Breast epithelium (tissue), 4 donors: ENCODE results near the gene CCDC3. TPM values are rescaled to one million over a fixed set of nuclear protein-coding genes. Genes with fewer than 3 reads are reported as not detected.

Experiments used
- DNase-seq, 2 donors: peaks; one replicate each; pipeline ENCODE4 v3.0.0-alpha.2; 2019; ENCODE audit warnings: low spot score in 2 of 2
- H3K27ac ChIP-seq, 2 donors: fragments of 200-600 bp; sonication (generic) in 1 of 2; one replicate each; pipeline ENCODE4 v1.5.1; 2016 to 2019; ENCODE audit warnings: mild to moderate bottlenecking in 1 of 2
- H3K27me3 ChIP-seq, 2 donors: fragments of 200-600 bp; sonication (generic) in 1 of 2; one replicate each; pipeline versions ENCODE4 v1.5.1 to v1.6.0; 2017 to 2019; ENCODE audit warnings: control low read depth in 1 of 2, mild to moderate bottlenecking in 1 of 2
- H3K36me3 ChIP-seq: fragments of 200-600 bp; one replicate; pipeline ENCODE4 v1.5.1; 2019
- H3K4me1 ChIP-seq, 2 donors: fragments of 200-600 bp; sonication (generic); one replicate each; pipeline ENCODE4 v1.5.1; 2016 to 2019; ENCODE audit warnings: control low read depth in 1 of 2
- H3K4me3 ChIP-seq, 3 donors: fragments of 200-600 bp; sonication (generic); 1 replicate in 2 of 3; 2 replicates in 1 of 3; pipeline ENCODE4 v1.5.1; 2016 to 2019; ENCODE audit warnings: mild to moderate bottlenecking in 3 of 3, moderate library complexity in 2 of 3
- H3K9me3 ChIP-seq, 2 donors: fragments of 200-600 bp; sonication (generic) in 1 of 2; one replicate each; pipeline ENCODE4 v1.5.1; 2016 to 2019; ENCODE audit warnings: control low read depth in 1 of 2
- CTCF ChIP-seq, 3 donors: fragments of 450-650 bp; IDR thresholded peaks; one replicate each; pipeline ENCODE4 v1.5.1; 2016 to 2017; ENCODE audit warnings: antibody characterized with exemption in 3 of 3, mild to moderate bottlenecking in 3 of 3, moderate library complexity in 3 of 3
- POLR2A ChIP-seq: fragments of 450-650 bp; IDR thresholded peaks from one replicate; pipeline ENCODE4 v1.6.1; 2016; ENCODE audit warnings: antibody characterized with exemption, mild to moderate bottlenecking, moderate library complexity
- POLR2AphosphoS5 ChIP-seq, 3 donors: sonication (generic); formaldehyde crosslinking; IDR thresholded peaks; one replicate each; pipeline ENCODE4 v1.6.1; 2017; ENCODE audit warnings: antibody characterized with exemption in 3 of 3
- intact Hi-C: fragments of 100-400 bp; cut with DNase I; formaldehyde crosslinking; loops from one replicate; pipeline ENCODE4 v1.15.1; 2023; ENCODE audit warnings: low total_unique reads
- total RNA-seq, 3 donors: library from RNA; depleted of rRNA; stranded (reverse); fragments of >200 nt; gene quantifications; one replicate each; pipeline ENCODE4 v1.1.0, GENCODE V29; 2016

Gene CCDC3
- total RNA-seq, 3 donors from 2014 or later: 8.2 to 13.0 (median 9.8) TPM

GRCh38 chr10:12847361-12847975, 154.0 kb downstream of the CCDC3 start:
- H3K4me1 ChIP-seq: peaks cover 7 to 9% of the 10 kb centered on the region in 2 donors
- TF ChIP-seq POLR2A (no peak), POLR2AphosphoS5 (IDR thresholded peaks at IDR 0.05) (no peak), CTCF (IDR thresholded peaks at IDR 0.05) (no peak)
- no peaks in the 10 kb centered on the region for H3K9me3 ChIP-seq
- intact Hi-C loops: no loop called here
- no peaks in the 10 kb centered on the region for H3K27me3 ChIP-seq
- H3K36me3 ChIP-seq: no peaks in the 10 kb centered on the region
- DNase-seq: no peak
- no peak overlapping the region for H3K4me3 ChIP-seq
- no peak overlapping the region for H3K27ac ChIP-seq

GRCh38 chr10:12846718-12847117, 154.8 kb downstream of the CCDC3 start:
- Histone ChIP-seq H3K36me3 (no peaks in the 10 kb centered on the region), H3K9me3 (no peaks in the 10 kb centered on the region), H3K27ac (no peak overlapping the region), H3K4me1 (peaks cover 7 to 9% of the 10 kb centered on the region in 2 donors), H3K4me3 (no peak overlapping the region), H3K27me3 (no peaks in the 10 kb centered on the region)
- no peak for TF ChIP-seq CTCF (IDR thresholded peaks at IDR 0.05)
- no peak for TF ChIP-seq POLR2AphosphoS5 (IDR thresholded peaks at IDR 0.05)
- no peak for TF ChIP-seq POLR2A
- intact Hi-C loops: no loop called here
- no peak for DNase-seq

Other genes with a start within 250 kb of the CCDC3 start
- gene OPTN, start 98.5 kb upstream of the CCDC3 start, total RNA-seq: 100 to 1,000 TPM in 1 of 3 donors, 10 to 100 TPM in 2; 43.9 to 119 (median 49.2) TPM
- 1 to 10 TPM in 2 of 3 donors, under 1 TPM in 1; 0.15 to 2.0 (median 1.8) TPM for gene MCM10, start 159.8 kb upstream of the CCDC3 start, total RNA-seq
- not detected for gene UCMA, start 232.7 kb upstream of the CCDC3 start, total RNA-seq